ENCODE data around the gene DRC1.

The DRC1 gene

GRCh38 chr2:26478366-26478765 lies 76.6 kb downstream of the DRC1 start:
- no peak for TF ChIP-seq CTCF (conservative IDR thresholded peaks at IDR 0.05; ENCODE audit: low read depth, low read length)
- no peak overlapping the region for H3K4me3 ChIP-seq (ENCODE audit: low read depth, low read length)
- DNase-seq (ENCODE audit: low read depth): no peak

- H3K4me3 ChIP-seq (ENCODE audit: low read depth, low read length): no peak overlapping the region
- no peak for TF ChIP-seq CTCF (conservative IDR thresholded peaks at IDR 0.05; ENCODE audit: low read depth, low read length)
- DNase-seq (ENCODE audit: low read depth): no peak
These were observed 77.5 kb downstream of the DRC1 start for GRCh38 chr2:26479131-26479788.

- H3K4me3 ChIP-seq (ENCODE audit: low read depth, low read length): no peak overlapping the region
- no peak for DNase-seq (ENCODE audit: low read depth)
- no peak for TF ChIP-seq CTCF (conservative IDR thresholded peaks at IDR 0.05; ENCODE audit: low read depth, low read length)
These were observed 78.3 kb downstream of the DRC1 start for GRCh38 chr2:26479789-26480565.

- DNase-seq (ENCODE audit: low read depth): no peak
- H3K4me3 ChIP-seq (ENCODE audit: low read depth, low read length): no peak overlapping the region
- TF ChIP-seq CTCF (conservative IDR thresholded peaks at IDR 0.05; ENCODE audit: low read depth, low read length): no peak
These were observed 79.1 kb downstream of the DRC1 start for GRCh38 chr2:26480566-26481423.

- no peak overlapping the region for H3K4me3 ChIP-seq (ENCODE audit: low read depth, low read length)
- no peak for TF ChIP-seq CTCF (conservative IDR thresholded peaks at IDR 0.05; ENCODE audit: low read depth, low read length)
- DNase-seq (ENCODE audit: low read depth): no peak
These were observed 80.0 kb downstream of the DRC1 start for GRCh38 chr2:26481706-26482105.

- no peak overlapping the region for H3K4me3 ChIP-seq (ENCODE audit: low read depth, low read length)
- no peak for DNase-seq (ENCODE audit: low read depth)
- TF ChIP-seq CTCF (conservative IDR thresholded peaks at IDR 0.05; ENCODE audit: low read depth, low read length): no peak
These were observed 80.7 kb downstream of the DRC1 start for GRCh38 chr2:26482211-26483026.
